ENCODE results near the gene LARP1B. TPM values are rescaled to one million over a fixed set of nuclear protein-coding genes. Genes with fewer than 3 reads are reported as not detected.
"Not testable (repeated sequence)": the region's sequence is repeated elsewhere in the genome, so short reads cannot be mapped to it uniquely, and the experiment has no call there.

LARP1B gene
- total and polyA plus RNA-seq, 11 donors = 12.8 to 31.3 (median 18.0) TPM

DNA sequence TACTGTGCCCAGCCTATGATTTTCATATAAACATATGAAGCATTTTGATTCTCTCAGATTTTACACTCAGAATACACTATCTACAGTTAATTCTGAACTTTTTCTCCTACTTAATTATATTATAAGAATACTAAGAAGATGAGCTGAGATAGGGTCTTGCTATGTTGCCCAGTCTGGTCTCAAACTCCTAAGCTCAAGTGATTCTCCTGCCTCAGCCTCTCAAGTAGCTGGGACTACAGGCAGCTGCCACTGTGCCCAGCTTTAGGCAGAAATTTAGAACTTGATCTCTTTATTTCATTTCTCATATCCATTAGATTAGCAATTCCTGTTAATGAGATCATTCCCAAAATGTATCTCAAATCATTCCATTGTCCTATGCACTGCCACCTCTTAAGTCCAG lies 4.7 kb upstream of the LARP1B start:
- H3K4me1 ChIP-seq = peaks cover 0 to 6% (median 0%) of the 10 kb centered on the region in 12 donors
- no peak overlapping the region for H3K27ac ChIP-seq
- H3K27me3 ChIP-seq = no peaks in the 10 kb centered on the region
- H3K4me3 ChIP-seq = no peak overlapping the region
- H3K36me3 ChIP-seq = no peaks in the 10 kb centered on the region
- ATAC-seq = no peak
- intact Hi-C loops (cut with DNase I) = no loop called here
- H3K9me3 ChIP-seq = no peaks in the 10 kb centered on the region
- DNase-seq = no peak
- TF ChIP-seq, protein P1, sequence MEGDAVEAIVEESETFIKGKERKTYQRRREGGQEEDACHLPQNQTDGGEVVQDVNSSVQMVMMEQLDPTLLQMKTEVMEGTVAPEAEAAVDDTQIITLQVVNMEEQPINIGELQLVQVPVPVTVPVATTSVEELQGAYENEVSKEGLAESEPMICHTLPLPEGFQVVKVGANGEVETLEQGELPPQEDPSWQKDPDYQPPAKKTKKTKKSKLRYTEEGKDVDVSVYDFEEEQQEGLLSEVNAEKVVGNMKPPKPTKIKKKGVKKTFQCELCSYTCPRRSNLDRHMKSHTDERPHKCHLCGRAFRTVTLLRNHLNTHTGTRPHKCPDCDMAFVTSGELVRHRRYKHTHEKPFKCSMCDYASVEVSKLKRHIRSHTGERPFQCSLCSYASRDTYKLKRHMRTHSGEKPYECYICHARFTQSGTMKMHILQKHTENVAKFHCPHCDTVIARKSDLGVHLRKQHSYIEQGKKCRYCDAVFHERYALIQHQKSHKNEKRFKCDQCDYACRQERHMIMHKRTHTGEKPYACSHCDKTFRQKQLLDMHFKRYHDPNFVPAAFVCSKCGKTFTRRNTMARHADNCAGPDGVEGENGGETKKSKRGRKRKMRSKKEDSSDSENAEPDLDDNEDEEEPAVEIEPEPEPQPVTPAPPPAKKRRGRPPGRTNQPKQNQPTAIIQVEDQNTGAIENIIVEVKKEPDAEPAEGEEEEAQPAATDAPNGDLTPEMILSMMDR (IDR thresholded peaks at IDR 0.05) = no peak
- no peak for TF ChIP-seq POLR2A (IDR thresholded peaks at IDR 0.05)

DNA sequence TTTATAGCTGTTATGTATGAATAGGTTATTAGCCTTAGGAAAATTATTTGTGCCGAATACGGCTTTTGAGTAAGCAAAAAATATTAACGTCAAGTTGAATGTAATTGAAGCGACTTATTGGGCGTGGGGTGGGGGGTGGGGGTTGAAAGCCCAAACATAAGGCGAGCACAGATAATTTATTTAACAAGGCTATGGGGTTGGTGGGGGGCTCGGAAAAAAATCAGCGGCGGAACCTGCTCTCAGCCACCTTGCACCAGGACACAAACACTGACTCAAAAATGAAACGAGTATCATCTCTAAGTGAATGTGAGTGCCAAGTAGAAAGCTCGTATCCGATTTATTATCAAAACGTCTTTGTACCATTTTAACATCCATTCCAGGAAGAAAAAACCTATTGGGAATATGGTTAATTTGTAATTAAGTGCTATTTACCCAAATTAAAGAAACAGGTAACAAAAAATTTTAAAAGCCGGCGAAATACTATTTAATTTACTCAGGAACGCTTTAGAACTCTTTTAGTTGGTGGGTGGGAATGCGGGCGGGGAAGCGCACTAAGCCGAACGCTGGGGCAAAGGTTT lies 902 bp upstream of the LARP1B start:
- H3K27me3 ChIP-seq = no peaks in the 10 kb centered on the region
- TF ChIP-seq POLR2A (IDR thresholded peaks at IDR 0.05) = no peak
- TF ChIP-seq, protein P1 (IDR thresholded peaks at IDR 0.05) = no peak
- no peaks in the 10 kb centered on the region for H3K36me3 ChIP-seq
- H3K4me1 ChIP-seq = peaks cover 0 to 15% (median 4%) of the 10 kb centered on the region in 12 donors
- 31 to 38% (median 34%) methylated on average over 21 of the region's 21 CpGs for WGBS, 4 donors
- DNase-seq (no peak), ATAC-seq (no peak)
- H3K9me3 ChIP-seq = no peaks in the 10 kb centered on the region
- intact Hi-C loops (cut with DNase I) = loop anchor here in 3 of 10 donors (2.0 to 10.0 kb wide), 5 partner anchors 93 to 1032 kb away; partner anchors contain the start of genes ABHD18 (in 1 of the 3), MFSD8 (in 1 of the 3), PGRMC2 (in 1 of the 3) and SCLT1 (in 1 of the 3)
- peak overlapping the region; percentile 87 to 99 (median 97) for H3K27ac ChIP-seq
- peak overlapping the region; percentile 70 to 92 (median 76) for H3K4me3 ChIP-seq

DNA sequence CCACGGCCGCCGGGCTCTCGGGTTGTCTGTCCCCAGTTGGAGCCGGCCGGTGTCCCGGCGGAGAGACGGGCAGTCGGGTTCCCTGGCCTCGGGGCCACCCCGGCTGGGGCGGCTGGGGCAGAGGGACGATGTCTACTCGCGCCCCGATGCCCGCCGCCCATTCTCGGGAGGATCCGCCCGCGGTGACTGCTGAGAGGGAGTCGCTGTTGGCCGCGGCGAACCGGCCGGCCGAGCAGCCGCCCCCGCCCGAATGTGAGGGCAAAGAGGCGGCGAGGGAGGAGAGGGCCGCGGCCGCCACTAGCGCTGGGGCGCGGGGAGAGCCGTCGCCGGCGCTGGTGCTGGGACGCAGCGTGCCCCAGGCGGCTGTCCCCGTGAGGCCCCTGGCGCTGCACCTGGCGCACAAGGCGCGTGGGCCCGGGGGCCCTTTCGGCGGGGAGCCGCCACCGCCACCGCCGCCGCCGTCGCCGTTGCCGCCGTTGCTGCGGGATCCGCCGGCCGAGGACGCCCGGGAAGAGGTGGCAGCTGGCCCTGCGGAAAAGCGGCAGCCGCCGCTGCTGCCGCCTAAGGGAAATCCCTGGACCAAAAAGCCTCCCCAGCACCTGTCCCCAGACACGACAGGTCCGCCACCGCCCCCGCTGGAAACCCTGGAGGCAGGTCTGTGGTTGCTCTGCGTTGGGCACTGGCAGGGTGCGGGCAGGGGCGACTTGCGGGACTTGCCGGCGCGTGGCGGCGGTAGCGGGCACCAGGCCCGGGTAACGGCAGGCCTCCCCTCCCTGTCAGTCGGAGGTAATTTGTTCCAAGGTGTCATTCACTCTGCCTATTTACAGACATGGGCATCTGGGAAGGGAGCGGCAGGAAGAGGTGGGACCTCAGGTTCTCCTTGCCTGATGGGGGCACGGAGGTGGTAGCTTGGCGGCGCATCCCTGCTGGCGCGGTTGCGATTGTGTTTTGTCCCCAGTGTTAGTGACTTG lies 739 bp downstream of the LARP1B start:
- Histone ChIP-seq H3K27ac (peak overlapping the region; percentile 87 to 99 (median 97)), H3K9me3 (no peaks in the 10 kb centered on the region), H3K27me3 (no peaks in the 10 kb centered on the region), H3K4me1 (peaks cover 0 to 15% (median 4%) of the 10 kb centered on the region in 12 donors), H3K36me3 (no peaks in the 10 kb centered on the region), H3K4me3 (peak overlapping the region; percentile 70 to 92 (median 76))
- peak; percentile 6 to 43 (median 38) for ATAC-seq
- intact Hi-C loops (cut with DNase I) = loop anchor here in 3 of 10 donors (1.0 to 10.0 kb wide), 6 partner anchors 95 to 1030 kb away; partner anchors contain the start of genes ABHD18 (in 1 of the 3), HSPA4L (in 1 of the 3), MFSD8 (in 1 of the 3) and PGRMC2 (in 1 of the 3)
- TF ChIP-seq POLR2A (IDR thresholded peaks at IDR 0.05) = peak in 1 of 2 donors; percentile 27
- TF ChIP-seq, protein P1 (IDR thresholded peaks at IDR 0.05) = peak in 4 of 12 donors; percentile 5 to 32 (median 20)
- WGBS, 4 donors = 0 to 1% (median 1%) methylated on average over 27 to 101 of the region's 101 CpGs
- peak; percentile 49 to 76 (median 65) for DNase-seq

DNA sequence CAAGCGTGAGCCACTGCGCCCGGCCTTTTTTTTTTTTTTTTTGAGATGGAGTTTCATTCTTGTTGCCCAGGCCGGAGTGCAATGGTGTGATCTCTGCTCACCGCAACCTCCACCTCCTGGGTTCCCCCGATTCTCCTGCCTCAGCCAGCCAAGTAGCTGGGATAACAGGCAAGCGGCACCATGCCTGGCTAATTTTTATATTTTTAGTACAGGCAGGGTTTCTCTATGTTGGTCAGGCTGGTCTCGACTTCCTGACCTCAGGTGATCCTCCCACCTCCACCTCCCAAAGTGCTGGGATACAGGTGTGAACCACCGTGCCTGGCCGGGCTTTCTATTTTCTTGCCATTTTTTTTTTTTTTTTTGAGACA lies 5.3 kb downstream of the LARP1B start:
- not testable (repeated sequence) for DNase-seq, H3K4me3 ChIP-seq, H3K27me3 ChIP-seq, ATAC-seq, H3K9me3 ChIP-seq, H3K36me3 ChIP-seq, H3K27ac ChIP-seq
- intact Hi-C loops (cut with DNase I) = loop anchor here in 1 of 10 donors (10.0 kb wide), 1 partner anchor 218 kb away; the partner anchor contains the start of gene PGRMC2
- 95 to 98% (median 96%) methylated on average over 10 of the region's 10 CpGs for WGBS, 4 donors
- peaks cover 0 to 11% (median 4%) of the 10 kb centered on the region in 12 donors for H3K4me1 ChIP-seq

Data from heart left ventricle (tissue), 16 donors.